Effector memory CD4-positive, alpha-beta T cell (primary cell): ENCODE measurements around the gene RRP1.

Experiments
- DNase-seq, 3 donors: peaks; one replicate each; pipeline ENCODE4 v3.0.0-alpha.2; 2020
- H3K27ac ChIP-seq: 2 replicates; pipeline ENCODE4 v1.7.0; 2013; ENCODE audit warnings: mild to moderate bottlenecking, low read length, moderate library complexity; ENCODE audit not compliant: insufficient read depth, poor library complexity, severe bottlenecking
- H3K27me3 ChIP-seq: replicated peaks from 2 replicates; pipeline ENCODE4 v1.7.0; 2013; ENCODE audit warnings: mild to moderate bottlenecking, low read length; ENCODE audit not compliant: insufficient read depth, control insufficient read depth, poor library complexity, severe bottlenecking
- H3K36me3 ChIP-seq: 2 replicates; pipeline ENCODE4 v1.7.0; 2013; ENCODE audit warnings: mild to moderate bottlenecking, low read length, moderate library complexity; ENCODE audit not compliant: control insufficient read depth, insufficient read depth
- H3K4me1 ChIP-seq: 2 replicates; pipeline ENCODE4 v1.7.0; 2013; ENCODE audit warnings: low read length, mild to moderate bottlenecking; ENCODE audit not compliant: control insufficient read depth, insufficient read depth, poor library complexity, severe bottlenecking
- H3K4me3 ChIP-seq: 2 replicates; pipeline ENCODE4 v1.7.0; 2013; ENCODE audit warnings: low read length, low read depth, mild to moderate bottlenecking; ENCODE audit not compliant: insufficient read depth, poor library complexity, severe bottlenecking
- H3K9me3 ChIP-seq: 2 replicates; pipeline ENCODE4 v1.7.0; 2013; ENCODE audit warnings: mild to moderate bottlenecking, low read length, moderate library complexity; ENCODE audit not compliant: control insufficient read depth

RRP1 gene

DNA sequence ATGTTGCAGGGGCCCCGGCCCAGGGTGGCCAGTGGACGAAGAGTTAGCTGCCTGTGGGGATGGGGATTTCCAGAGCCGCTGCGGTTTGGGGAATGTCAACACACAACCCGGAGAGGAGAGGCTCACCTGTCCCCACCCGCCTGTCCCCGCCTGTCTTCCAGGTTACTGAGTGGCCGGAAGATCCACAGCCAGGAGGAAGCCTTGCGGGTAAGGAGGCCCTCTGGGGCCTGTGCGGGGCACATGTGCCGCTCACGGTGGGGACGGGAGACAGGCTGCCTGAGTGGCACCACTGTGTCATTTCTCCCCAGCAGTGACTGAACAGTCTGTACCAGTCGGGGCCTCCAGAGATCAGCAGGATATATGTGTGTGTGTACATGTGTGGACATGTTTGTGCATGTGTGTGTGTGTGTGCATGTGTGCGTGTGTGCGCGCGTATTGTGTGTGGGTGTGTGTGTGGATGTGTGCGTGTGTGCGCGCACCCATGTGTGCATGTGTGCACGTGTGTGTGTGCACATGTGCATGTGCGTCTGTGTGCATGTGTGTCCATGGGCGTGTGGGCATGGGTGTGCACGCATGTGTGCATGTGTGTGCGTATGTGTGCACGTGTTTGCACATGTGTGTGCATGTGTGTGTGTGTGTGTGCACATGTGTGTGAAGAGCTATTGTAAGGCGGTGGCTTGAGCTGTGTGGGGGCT lies 38.9 kb upstream of the RRP1 start:
- DNase-seq, result no peak
- Histone ChIP-seq H3K36me3 (peaks cover 28% of the 10 kb centered on the region), H3K27ac (no peak overlapping the region), H3K4me1 (no peaks in the 10 kb centered on the region), H3K9me3 (no peaks in the 10 kb centered on the region), H3K27me3 (no peaks in the 10 kb centered on the region), H3K4me3 (no peak overlapping the region)

- peaks cover 32% of the 10 kb centered on the region for H3K36me3 ChIP-seq
- no peaks in the 10 kb centered on the region for H3K27me3 ChIP-seq
- no peak overlapping the region for H3K27ac ChIP-seq
- H3K4me1 ChIP-seq, result no peaks in the 10 kb centered on the region
- H3K9me3 ChIP-seq, result no peaks in the 10 kb centered on the region
- no peak for DNase-seq
- H3K4me3 ChIP-seq, result no peak overlapping the region
Measured at GRCh38 chr21:43751955-43752591, 37.3 kb upstream of the RRP1 start.

- no peak for DNase-seq
- peaks cover 24% of the 10 kb centered on the region for H3K36me3 ChIP-seq
- H3K4me1 ChIP-seq, result no peaks in the 10 kb centered on the region
Measured at GRCh38 chr21:43752758-43753438, 36.5 kb upstream of the RRP1 start.

DNA sequence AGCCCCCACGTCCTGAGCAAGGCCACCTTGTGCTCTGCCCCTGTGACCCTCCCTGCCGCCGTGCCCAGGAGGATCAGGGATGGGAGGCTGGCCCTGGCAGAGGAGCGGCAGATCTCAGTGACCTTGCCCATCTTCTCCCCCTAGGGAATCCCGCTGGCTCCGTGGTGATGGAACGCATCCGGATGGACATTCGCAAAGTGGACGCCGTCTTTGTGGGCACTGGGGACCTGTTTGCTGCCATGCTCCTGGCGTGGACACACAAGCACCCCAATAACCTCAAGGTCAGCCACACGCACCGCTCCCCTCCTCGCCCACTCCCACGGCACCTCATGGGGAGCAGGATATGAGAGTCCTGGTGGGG lies 36.0 kb upstream of the RRP1 start:
- Histone ChIP-seq H3K4me3 (no peak overlapping the region), H3K27me3 (no peaks in the 10 kb centered on the region), H3K36me3 (peaks cover 24% of the 10 kb centered on the region), H3K27ac (no peak overlapping the region), H3K9me3 (no peaks in the 10 kb centered on the region), H3K4me1 (no peaks in the 10 kb centered on the region)
- no peak for DNase-seq

More at GRCh38 chr21:43752758-43753438, 36.5 kb upstream of the RRP1 start:
- H3K27me3 ChIP-seq, result no peaks in the 10 kb centered on the region
- no peak overlapping the region for H3K27ac ChIP-seq
- H3K4me3 ChIP-seq, result no peak overlapping the region
- no peaks in the 10 kb centered on the region for H3K9me3 ChIP-seq

GRCh38 chr21:43754948-43755781 lies 34.2 kb upstream of the RRP1 start:
- no peak overlapping the region for H3K4me3 ChIP-seq
- no peak overlapping the region for H3K27ac ChIP-seq
- no peaks in the 10 kb centered on the region for H3K9me3 ChIP-seq
- H3K27me3 ChIP-seq, result no peaks in the 10 kb centered on the region
- peaks cover 21% of the 10 kb centered on the region for H3K36me3 ChIP-seq
- no peaks in the 10 kb centered on the region for H3K4me1 ChIP-seq
- no peak for DNase-seq

DNA sequence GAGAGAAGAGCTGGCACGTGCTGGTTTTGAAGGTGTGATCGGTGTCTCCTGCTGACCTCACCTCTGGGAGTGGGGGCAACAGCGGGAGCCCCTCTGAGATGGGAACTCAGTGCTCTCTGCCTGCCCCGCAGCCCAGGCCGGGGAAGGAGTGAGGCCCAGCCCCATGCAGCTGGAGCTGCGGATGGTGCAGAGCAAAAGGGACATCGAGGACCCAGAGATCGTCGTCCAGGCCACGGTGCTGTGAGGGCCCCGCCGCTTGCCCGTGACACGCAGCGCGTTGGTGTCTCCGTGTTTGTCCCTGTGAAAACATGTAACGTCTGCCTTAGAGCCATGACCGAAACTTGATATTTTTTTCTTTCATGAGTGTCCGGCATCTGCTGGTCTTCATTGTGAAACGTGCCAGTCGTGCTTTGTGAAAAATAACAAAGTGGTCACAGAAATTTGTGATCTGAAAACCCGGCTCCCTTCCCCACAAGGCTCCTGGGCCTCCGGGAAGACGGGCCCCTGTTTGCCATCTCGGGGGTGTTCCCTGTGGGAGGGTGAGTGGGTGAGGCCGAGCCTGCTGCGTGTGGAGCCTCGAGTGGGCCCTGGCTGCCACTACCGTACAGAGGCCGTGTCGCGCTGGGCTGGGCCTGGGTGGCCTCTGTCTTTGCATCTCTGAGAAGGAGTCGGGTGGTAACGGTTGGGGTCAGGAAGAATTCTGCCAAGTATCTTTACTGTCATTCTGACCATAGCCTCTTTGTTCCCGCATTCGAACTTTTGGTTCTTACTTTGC lies 33.4 kb upstream of the RRP1 start:
- no peaks in the 10 kb centered on the region for H3K9me3 ChIP-seq
- DNase-seq, result no peak
- H3K36me3 ChIP-seq, result peaks cover 21% of the 10 kb centered on the region

DNA sequence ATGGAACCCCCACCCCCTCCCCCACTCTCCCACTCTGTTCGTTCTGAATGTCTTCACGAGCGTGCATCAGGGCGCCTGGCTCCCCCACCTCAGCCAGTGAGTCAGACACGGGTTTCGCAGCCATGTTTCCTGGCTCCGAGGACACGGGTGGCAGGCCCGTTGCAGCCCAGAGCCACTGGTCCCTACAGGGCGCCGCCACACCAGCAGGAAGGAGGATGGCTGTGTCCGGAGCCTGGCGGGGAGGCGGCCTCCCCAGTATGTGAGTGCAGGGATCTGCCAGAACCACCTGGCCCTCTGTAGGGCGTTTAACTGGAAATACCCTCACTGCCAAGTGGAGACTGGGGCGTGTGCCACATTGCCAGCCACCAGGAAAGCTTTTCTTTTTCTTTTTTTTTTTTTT lies 31.8 kb upstream of the RRP1 start:
- no peaks in the 10 kb centered on the region for H3K27me3 ChIP-seq
- DNase-seq, result no peak
- H3K27ac ChIP-seq, result no peak overlapping the region
- peaks cover 21% of the 10 kb centered on the region for H3K36me3 ChIP-seq
- no peaks in the 10 kb centered on the region for H3K4me1 ChIP-seq
- H3K9me3 ChIP-seq, result no peaks in the 10 kb centered on the region
- H3K4me3 ChIP-seq, result no peak overlapping the region

More for the DNA sequence above, 33.4 kb upstream of the RRP1 start:
- H3K4me1 ChIP-seq, result no peaks in the 10 kb centered on the region
- H3K27me3 ChIP-seq, result no peaks in the 10 kb centered on the region
- H3K4me3 ChIP-seq, result no peak overlapping the region
- no peak overlapping the region for H3K27ac ChIP-seq

GRCh38 chr21:43758111-43758641 lies 31.2 kb upstream of the RRP1 start:
- Histone ChIP-seq H3K27me3 (no peaks in the 10 kb centered on the region), H3K27ac (no peak overlapping the region), H3K4me3 (no peak overlapping the region), H3K36me3 (peaks cover 21% of the 10 kb centered on the region), H3K9me3 (no peaks in the 10 kb centered on the region), H3K4me1 (no peaks in the 10 kb centered on the region)
- DNase-seq, result no peak

- DNase-seq, result no peak
- Histone ChIP-seq H3K27me3 (no peaks in the 10 kb centered on the region), H3K4me3 (no peak overlapping the region)
Measured at GRCh38 chr21:43758811-43759210, 30.6 kb upstream of the RRP1 start.

More at GRCh38 chr21:43758811-43759210, 30.6 kb upstream of the RRP1 start:
- Histone ChIP-seq H3K9me3 (no peaks in the 10 kb centered on the region), H3K36me3 (peaks cover 17% of the 10 kb centered on the region), H3K4me1 (no peaks in the 10 kb centered on the region), H3K27ac (no peak overlapping the region)
